HG03354 (cell line): ENCODE data around the gene VSTM5.
"Not testable (repeated sequence)": the region's sequence is repeated elsewhere in the genome, so short reads cannot be mapped to it uniquely, and the experiment has no call there.

Source experiments
- ATAC-seq: cut with Tn5 transposase; IDR thresholded peaks from one replicate; pipeline ENCODE4 v1.9.1; 2021; ENCODE audit warnings: mild to moderate bottlenecking; ENCODE audit not compliant: unreplicated experiment, poor library complexity, severe bottlenecking

VSTM5 gene

GRCh38 chr11:93850594-93851018, at the start of gene VSTM5:
TSS of gene VSTM5 (minus strand) at chr11:93850618. CDS start at chr11:93850502, 116 bp downstream.
- ATAC-seq: no peak

GRCh38 chr11:93895106-93895862, 44.9 kb upstream of the VSTM5 start:
- peak; percentile 71 for ATAC-seq

GRCh38 chr11:93890391-93891051, 40.1 kb upstream of the VSTM5 start:
- no peak for ATAC-seq

GRCh38 chr11:93887111-93887510, 36.7 kb upstream of the VSTM5 start:
- ATAC-seq: no peak

- not testable (repeated sequence) for ATAC-seq
Observed at GRCh38 chr11:93879114-93879513, 28.7 kb upstream of the VSTM5 start.

- no peak for ATAC-seq
Observed at GRCh38 chr11:93875637-93876036, 25.2 kb upstream of the VSTM5 start.

GRCh38 chr11:93871526-93871925, 21.1 kb upstream of the VSTM5 start:
- ATAC-seq: no peak

GRCh38 chr11:93870616-93871015, 20.2 kb upstream of the VSTM5 start:
- no peak for ATAC-seq

GRCh38 chr11:93869830-93870229, 19.4 kb upstream of the VSTM5 start:
- no peak for ATAC-seq

GRCh38 chr11:93868404-93868803, 18.0 kb upstream of the VSTM5 start:
- ATAC-seq: not testable (repeated sequence)

- no peak for ATAC-seq
Observed at GRCh38 chr11:93861808-93862207, 11.4 kb upstream of the VSTM5 start.

GRCh38 chr11:93858121-93858775, 7.8 kb upstream of the VSTM5 start:
- ATAC-seq: no peak

GRCh38 chr11:93857413-93858120, 7.1 kb upstream of the VSTM5 start:
- ATAC-seq: no peak

- ATAC-seq: no peak
Observed at GRCh38 chr11:93852242-93852641, 1.8 kb upstream of the VSTM5 start.

GRCh38 chr11:93849751-93850593, 446 bp downstream of the VSTM5 start:
- ATAC-seq: no peak

- ATAC-seq: no peak
Observed at GRCh38 chr11:93849201-93849600, 1.2 kb downstream of the VSTM5 start.

GRCh38 chr11:93846411-93846810, 4.0 kb downstream of the VSTM5 start:
- no peak for ATAC-seq

- ATAC-seq: no peak
Observed at GRCh38 chr11:93845181-93846092, 5.0 kb downstream of the VSTM5 start.
